Measurements from ENCODE around the gene ANO2. TPM values are rescaled to one million over a fixed set of nuclear protein-coding genes. Genes with fewer than 3 reads are reported as not detected.

Gene ANO2
- total and polyA plus RNA-seq, 4 experiments from 2014 or later: not detected

DNA sequence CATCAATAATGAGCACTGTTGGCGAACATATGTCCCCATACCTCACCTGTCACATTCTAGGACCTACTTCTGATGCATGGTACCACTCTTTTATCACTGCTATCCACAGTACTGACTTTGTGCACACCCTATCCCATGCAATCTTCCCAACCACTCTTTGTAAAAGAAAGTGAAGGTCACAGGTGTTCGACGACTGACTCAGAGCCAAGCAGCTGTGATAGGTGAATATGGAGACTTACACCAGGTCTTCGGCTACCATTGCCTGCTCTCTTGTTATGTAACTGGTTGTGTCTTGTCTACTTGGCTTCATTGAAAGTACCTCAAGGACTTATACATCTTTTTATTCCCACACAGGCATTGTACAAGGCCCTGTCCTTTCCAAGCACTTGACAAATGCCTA, 169.0 kb downstream of the ANO2 start:
- Mint-ChIP-seq H3K36me3 (no peaks in the 10 kb centered on the region), H3K4me3 (no peak overlapping the region), H3K4me1 (no peaks in the 10 kb centered on the region), H3K27me3 (peaks cover 9 to 12% of the 10 kb centered on the region in 2 donors), H3K9me3 (no peaks in the 10 kb centered on the region), H3K27ac (no peak overlapping the region)
- CTCF ChIA-PET (ENCODE audit: partially characterized antibody): no interaction called here
- Histone ChIP-seq H3K27ac (ENCODE audit: low read depth, low read length) (no peak overlapping the region), H3K27me3 (ENCODE audit: insufficient read depth, low read length) (no peaks in the 10 kb centered on the region), H3K4me1 (ENCODE audit: insufficient read depth, low read length) (no peaks in the 10 kb centered on the region), H3K9me3 (ENCODE audit: control insufficient read depth in 1 of 2, low read length in 2 of 2) (no peaks in the 10 kb centered on the region), H3K4me3 (ENCODE audit: low read length in 2 of 2) (no peak overlapping the region), H3K36me3 (ENCODE audit: insufficient read depth, low read length) (no peaks in the 10 kb centered on the region)
- intact Hi-C loops (cut with micrococcal nuclease): no loop called here
- POLR2A ChIA-PET (ENCODE audit: partially characterized antibody): no interaction called here
- DNase-seq: no peak

DNA sequence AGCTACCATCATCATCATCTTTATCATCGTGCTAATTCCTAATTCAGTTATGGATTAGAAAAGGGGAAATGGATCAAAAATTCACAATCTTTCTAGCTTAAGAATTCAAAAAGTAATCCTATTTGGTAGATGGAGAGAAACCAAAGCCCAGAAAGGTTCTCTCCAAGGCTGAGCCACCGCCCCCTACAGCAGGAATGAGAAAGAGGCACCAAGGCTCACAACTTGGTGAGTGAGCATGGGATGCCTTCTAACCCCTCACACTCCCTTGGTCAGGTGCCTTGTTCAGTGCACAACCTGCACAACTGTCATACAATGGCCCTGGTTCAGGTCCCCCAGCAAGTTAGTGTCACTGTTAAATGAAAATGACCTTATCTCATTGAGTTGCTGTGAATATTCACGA, 171.5 kb downstream of the ANO2 start:
- H3K27ac Mint-ChIP-seq: no peak overlapping the region
- Histone ChIP-seq H3K27ac (ENCODE audit: low read depth, low read length) (no peak overlapping the region), H3K27me3 (ENCODE audit: insufficient read depth, low read length) (no peaks in the 10 kb centered on the region), H3K36me3 (ENCODE audit: insufficient read depth, low read length) (no peaks in the 10 kb centered on the region), H3K9me3 (ENCODE audit: control insufficient read depth in 1 of 2, low read length in 2 of 2) (no peaks in the 10 kb centered on the region), H3K4me3 (ENCODE audit: low read length in 2 of 2) (no peak overlapping the region), H3K4me1 (ENCODE audit: insufficient read depth, low read length) (no peaks in the 10 kb centered on the region)
- no peak overlapping the region for H3K4me3 Mint-ChIP-seq
- H3K27me3 Mint-ChIP-seq: peaks cover 12 to 13% of the 10 kb centered on the region in 2 donors
- CTCF ChIA-PET (ENCODE audit: partially characterized antibody): no interaction called here
- H3K9me3 Mint-ChIP-seq: peaks cover 0 to 2% (median 0%) of the 10 kb centered on the region in 8 donors
- DNase-seq: no peak
- intact Hi-C loops (cut with micrococcal nuclease): no loop called here
- POLR2A ChIA-PET (ENCODE audit: partially characterized antibody): no interaction called here
- no peaks in the 10 kb centered on the region for H3K4me1 Mint-ChIP-seq
- H3K36me3 Mint-ChIP-seq: no peaks in the 10 kb centered on the region

DNA sequence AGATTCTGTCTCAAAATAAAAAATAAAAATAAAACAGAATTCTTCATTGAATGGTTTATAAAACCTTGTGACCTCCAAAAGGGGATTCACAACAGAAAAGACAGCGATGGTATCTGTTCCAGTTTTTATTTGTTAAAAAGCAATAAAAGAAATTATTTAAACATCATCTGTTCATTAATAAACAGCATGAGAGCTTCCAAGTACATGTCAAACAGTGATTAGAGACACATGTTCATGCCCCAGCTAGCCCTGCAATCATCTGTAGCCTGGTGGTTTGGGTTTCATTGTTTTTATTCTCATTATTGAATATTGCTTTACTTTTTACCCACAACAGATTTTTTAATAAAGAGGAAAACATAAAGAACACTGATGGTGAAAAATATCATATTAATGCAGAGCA, 173.3 kb downstream of the ANO2 start:
- Histone ChIP-seq H3K4me1 (ENCODE audit: insufficient read depth, low read length) (no peaks in the 10 kb centered on the region), H3K27me3 (ENCODE audit: insufficient read depth, low read length) (no peaks in the 10 kb centered on the region), H3K9me3 (ENCODE audit: control insufficient read depth in 1 of 2, low read length in 2 of 2) (no peaks in the 10 kb centered on the region), H3K27ac (ENCODE audit: low read depth, low read length) (no peak overlapping the region), H3K4me3 (ENCODE audit: low read length in 2 of 2) (no peak overlapping the region), H3K36me3 (ENCODE audit: insufficient read depth, low read length) (no peaks in the 10 kb centered on the region)
- no peaks in the 10 kb centered on the region for H3K36me3 Mint-ChIP-seq
- ChIA-PET CTCF (ENCODE audit: partially characterized antibody) (no interaction called here), POLR2A (ENCODE audit: partially characterized antibody) (no interaction called here)
- no peaks in the 10 kb centered on the region for H3K4me1 Mint-ChIP-seq
- H3K27ac Mint-ChIP-seq: no peak overlapping the region
- no peak for DNase-seq
- peaks cover 10 to 14% of the 10 kb centered on the region in 2 donors for H3K27me3 Mint-ChIP-seq
- H3K4me3 Mint-ChIP-seq: no peak overlapping the region
- intact Hi-C loops (cut with micrococcal nuclease): no loop called here
- H3K9me3 Mint-ChIP-seq: peaks cover 0 to 2% (median 0%) of the 10 kb centered on the region in 8 donors

DNA sequence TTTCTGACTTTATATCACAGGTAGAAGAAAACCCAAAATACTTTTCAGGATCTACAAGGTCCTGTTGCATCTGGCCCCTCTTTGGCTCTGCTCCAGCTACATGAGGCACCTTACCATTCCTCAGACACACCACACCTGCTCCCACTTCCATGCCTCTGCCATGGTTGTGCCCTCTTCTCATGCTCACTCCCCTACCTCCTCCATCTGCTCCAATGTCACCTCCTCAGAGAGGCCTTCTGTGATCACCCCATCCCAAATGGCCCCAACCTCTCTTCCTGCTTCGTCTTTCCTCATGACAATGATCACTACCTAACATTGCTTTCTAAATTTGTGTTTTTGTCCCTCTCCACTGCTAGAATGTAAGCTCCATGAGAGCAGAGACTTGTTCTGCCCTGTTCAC, 174.3 kb downstream of the ANO2 start:
- Histone ChIP-seq H3K4me1 (ENCODE audit: insufficient read depth, low read length) (no peaks in the 10 kb centered on the region), H3K27me3 (ENCODE audit: insufficient read depth, low read length) (no peaks in the 10 kb centered on the region), H3K36me3 (ENCODE audit: insufficient read depth, low read length) (no peaks in the 10 kb centered on the region), H3K27ac (ENCODE audit: low read depth, low read length) (no peak overlapping the region), H3K4me3 (ENCODE audit: low read length in 2 of 2) (no peak overlapping the region), H3K9me3 (ENCODE audit: control insufficient read depth in 1 of 2, low read length in 2 of 2) (no peaks in the 10 kb centered on the region)
- no peaks in the 10 kb centered on the region for H3K4me1 Mint-ChIP-seq
- H3K4me3 Mint-ChIP-seq: no peak overlapping the region
- peaks cover 7 to 13% of the 10 kb centered on the region in 2 donors for H3K27me3 Mint-ChIP-seq
- DNase-seq: no peak
- H3K9me3 Mint-ChIP-seq: peaks cover 0 to 2% (median 0%) of the 10 kb centered on the region in 8 donors
- H3K27ac Mint-ChIP-seq: no peak overlapping the region
- H3K36me3 Mint-ChIP-seq: no peaks in the 10 kb centered on the region
- intact Hi-C loops (cut with micrococcal nuclease): no loop called here
- ChIA-PET CTCF (ENCODE audit: partially characterized antibody) (no interaction called here), POLR2A (ENCODE audit: partially characterized antibody) (no interaction called here)

DNA sequence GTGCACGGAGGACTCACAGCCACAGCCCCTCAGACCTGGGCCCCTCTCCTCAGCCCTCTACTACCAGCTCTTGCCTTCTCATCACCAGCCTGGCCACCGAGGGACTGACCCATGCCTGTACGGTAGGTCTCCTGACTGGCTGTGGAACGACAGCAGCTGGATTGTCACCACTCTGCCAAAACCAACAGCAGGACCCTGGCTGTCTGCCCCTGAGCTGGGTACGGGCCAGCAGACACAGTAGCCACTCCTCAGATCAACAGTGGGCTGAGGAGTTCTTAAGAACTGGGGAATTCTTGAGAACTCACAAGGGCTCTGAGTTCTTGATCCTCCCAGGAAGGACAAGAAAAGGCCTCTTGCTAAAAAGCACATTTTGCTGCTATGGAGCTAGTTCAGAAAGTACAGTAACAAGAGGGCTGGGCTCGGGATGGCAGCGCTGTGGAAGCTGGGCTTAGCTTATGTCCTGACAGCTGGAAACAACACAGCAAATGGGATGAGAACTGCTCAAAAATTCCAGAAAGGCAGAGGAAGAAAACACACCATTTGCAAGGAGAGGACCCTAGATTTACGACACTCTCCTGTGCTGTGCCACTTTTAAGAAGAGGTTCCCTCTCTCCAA, 176.4 kb downstream of the ANO2 start:
- no peak overlapping the region for H3K4me3 ChIP-seq (ENCODE audit: low read length in 2 of 2)
- no peaks in the 10 kb centered on the region for H3K4me1 ChIP-seq (ENCODE audit: insufficient read depth, low read length)
- Mint-ChIP-seq H3K27ac (no peak overlapping the region), H3K4me3 (no peak overlapping the region), H3K9me3 (peaks cover 0 to 2% (median 0%) of the 10 kb centered on the region in 8 donors), H3K36me3 (no peaks in the 10 kb centered on the region), H3K4me1 (no peaks in the 10 kb centered on the region), H3K27me3 (peaks cover 5 to 12% of the 10 kb centered on the region in 2 donors)
- POLR2A ChIA-PET (ENCODE audit: partially characterized antibody): no interaction called here
- DNase-seq: no peak
- H3K27me3 ChIP-seq (ENCODE audit: insufficient read depth, low read length): no peaks in the 10 kb centered on the region
- no peaks in the 10 kb centered on the region for H3K36me3 ChIP-seq (ENCODE audit: insufficient read depth, low read length)
- CTCF ChIA-PET (ENCODE audit: partially characterized antibody): no interaction called here
- no peaks in the 10 kb centered on the region for H3K9me3 ChIP-seq (ENCODE audit: control insufficient read depth in 1 of 2, low read length in 2 of 2)
- no peak overlapping the region for H3K27ac ChIP-seq (ENCODE audit: low read depth, low read length)
- intact Hi-C loops (cut with micrococcal nuclease): no loop called here

- peaks cover 4 to 12% of the 10 kb centered on the region in 2 donors for H3K27me3 Mint-ChIP-seq
- ChIA-PET POLR2A (ENCODE audit: partially characterized antibody) (no interaction called here), CTCF (ENCODE audit: partially characterized antibody) (no interaction called here)
- no peaks in the 10 kb centered on the region for H3K27me3 ChIP-seq (ENCODE audit: insufficient read depth, low read length)
- no peak overlapping the region for H3K27ac Mint-ChIP-seq
- H3K27ac ChIP-seq (ENCODE audit: low read depth, low read length): no peak overlapping the region
- peaks cover 0 to 2% (median 0%) of the 10 kb centered on the region in 8 donors for H3K9me3 Mint-ChIP-seq
- H3K36me3 ChIP-seq (ENCODE audit: insufficient read depth, low read length): no peaks in the 10 kb centered on the region
- H3K4me3 Mint-ChIP-seq: no peak overlapping the region
- no peaks in the 10 kb centered on the region for H3K4me1 Mint-ChIP-seq
- no peaks in the 10 kb centered on the region for H3K36me3 Mint-ChIP-seq
- no peak overlapping the region for H3K4me3 ChIP-seq (ENCODE audit: low read length in 2 of 2)
- no peaks in the 10 kb centered on the region for H3K9me3 ChIP-seq (ENCODE audit: control insufficient read depth in 1 of 2, low read length in 2 of 2)
- H3K4me1 ChIP-seq (ENCODE audit: insufficient read depth, low read length): no peaks in the 10 kb centered on the region
- no peak for DNase-seq
- intact Hi-C loops (cut with micrococcal nuclease): no loop called here
Measured at GRCh38 chr12:5768171-5768570, 176.9 kb downstream of the ANO2 start.

DNA sequence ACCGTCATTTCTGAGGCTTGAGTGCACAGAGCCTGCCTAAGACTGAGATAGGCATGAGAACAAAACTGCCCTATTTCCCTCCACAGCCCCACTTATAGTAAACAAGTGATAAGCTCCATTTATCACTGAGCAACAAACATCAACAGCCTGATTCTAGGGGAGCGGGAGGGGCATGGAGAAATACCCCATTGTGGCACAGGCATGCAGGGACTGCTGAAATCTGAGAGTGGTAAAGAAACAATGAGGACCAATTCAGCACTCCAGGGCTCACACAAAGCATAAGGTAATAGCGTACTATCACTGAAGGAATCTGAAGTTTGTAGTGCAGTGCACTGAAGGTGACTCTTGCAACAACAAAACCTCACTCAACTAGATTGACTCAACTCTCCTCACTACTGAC, 186.7 kb downstream of the ANO2 start:
- Mint-ChIP-seq H3K4me3 (no peak overlapping the region), H3K4me1 (no peaks in the 10 kb centered on the region)
- CTCF ChIA-PET (ENCODE audit: partially characterized antibody): no interaction called here

More for the DNA sequence above, 186.7 kb downstream of the ANO2 start:
- Histone ChIP-seq H3K4me3 (ENCODE audit: low read length in 2 of 2) (no peak overlapping the region), H3K27ac (ENCODE audit: low read depth, low read length) (no peak overlapping the region), H3K4me1 (ENCODE audit: insufficient read depth, low read length) (no peaks in the 10 kb centered on the region), H3K9me3 (ENCODE audit: control insufficient read depth in 1 of 2, low read length in 2 of 2) (no peaks in the 10 kb centered on the region), H3K36me3 (ENCODE audit: insufficient read depth, low read length) (no peaks in the 10 kb centered on the region), H3K27me3 (ENCODE audit: insufficient read depth, low read length) (peaks cover 4% of the 10 kb centered on the region)
- Mint-ChIP-seq H3K27ac (no peak overlapping the region), H3K9me3 (peaks cover 0 to 22% (median 6%) of the 10 kb centered on the region in 8 donors), H3K27me3 (peaks cover 16 to 20% of the 10 kb centered on the region in 2 donors), H3K36me3 (no peaks in the 10 kb centered on the region)
- POLR2A ChIA-PET (ENCODE audit: partially characterized antibody): no interaction called here
- intact Hi-C loops (cut with micrococcal nuclease): no loop called here
- DNase-seq: no peak

All from CD4-positive, alpha-beta memory T cell (primary cell).